Astrocyte (in vitro differentiated cells and primary cell): ENCODE results near the gene F11. TPM values are rescaled to one million over a fixed set of nuclear protein-coding genes. Genes with fewer than 3 reads are reported as not detected.
"Not testable (repeated sequence)": the region's sequence is repeated elsewhere in the genome, so short reads cannot be mapped to it uniquely, and the experiment has no call there.

Experiments used
- DNase-seq: peaks from one replicate; pipeline ENCODE4 v3.0.0-alpha.2; 2010; ENCODE audit warnings: low read depth
- FAIRE-seq: peaks from 2 replicates; lab custom pipeline; 2011; peaks lifted over from hg19 to GRCh38; lab: Jason Lieb, UNC
- H2AFZ ChIP-seq: 2 replicates; pipeline ENCODE4 v1.6.0; 2012; ENCODE audit warnings: low read depth, low read length, inconsistent platforms
- H3K27ac ChIP-seq: 2 replicates; pipeline ENCODE4 v1.5.1; 2011; ENCODE audit warnings: low read depth, low read length, inconsistent platforms
- H3K27me3 ChIP-seq: 2 replicates; pipeline ENCODE4 v1.6.0; 2011; ENCODE audit warnings: low read length, inconsistent platforms; ENCODE audit not compliant: insufficient read depth
- H3K36me3 ChIP-seq: 2 replicates; pipeline ENCODE4 v1.5.1; 2011; ENCODE audit warnings: low read length, inconsistent platforms; ENCODE audit not compliant: insufficient read depth
- H3K4me1 ChIP-seq: 2 replicates; pipeline ENCODE4 v1.5.1; 2011; ENCODE audit warnings: low read length, inconsistent platforms; ENCODE audit not compliant: insufficient read depth
- H3K4me2 ChIP-seq: 2 replicates; pipeline ENCODE4 v1.6.0; 2012; ENCODE audit warnings: low read length, inconsistent platforms
- H3K4me3 ChIP-seq: 2 replicates; pipeline ENCODE4 v1.5.1; 2011; ENCODE audit warnings: low read depth, mild to moderate bottlenecking, low read length, inconsistent platforms; ENCODE audit not compliant: insufficient read depth
- H3K79me2 ChIP-seq: 2 replicates; pipeline ENCODE4 v1.6.0; 2012; ENCODE audit warnings: mild to moderate bottlenecking, low read length, inconsistent platforms; ENCODE audit not compliant: insufficient read depth
- H3K9ac ChIP-seq: 2 replicates; pipeline ENCODE4 v1.6.0; 2012; ENCODE audit warnings: mild to moderate bottlenecking, low read length, inconsistent platforms
- H3K9me3 ChIP-seq: 2 replicates; pipeline ENCODE4 v1.5.1; 2012; ENCODE audit warnings: low read depth, mild to moderate bottlenecking, low read length, inconsistent platforms; ENCODE audit not compliant: insufficient read depth
- H4K20me1 ChIP-seq: 2 replicates; pipeline ENCODE4 v1.6.0; 2012; ENCODE audit warnings: low read length, inconsistent platforms; ENCODE audit not compliant: insufficient read depth
- H3K27ac Mint-ChIP-seq: one replicate; pipeline ENCODE4 v1.8.0; 2021; ENCODE audit warnings: mild to moderate bottlenecking, mixed read lengths; ENCODE audit not compliant: unreplicated experiment
- H3K27me3 Mint-ChIP-seq: one replicate; pipeline ENCODE4 v1.8.0; 2021; ENCODE audit warnings: low read depth, mixed read lengths; ENCODE audit not compliant: unreplicated experiment
- H3K36me3 Mint-ChIP-seq: one replicate; pipeline ENCODE4 v1.8.0; 2021; ENCODE audit warnings: low read depth, mixed read lengths; ENCODE audit not compliant: unreplicated experiment
- H3K4me1 Mint-ChIP-seq: one replicate; pipeline ENCODE4 v1.8.0; 2021; ENCODE audit warnings: low read depth, mixed read lengths; ENCODE audit not compliant: unreplicated experiment
- H3K4me3 Mint-ChIP-seq: one replicate; pipeline ENCODE4 v1.8.0; 2021; ENCODE audit warnings: mild to moderate bottlenecking, moderate library complexity, mixed read lengths; ENCODE audit not compliant: unreplicated experiment
- H3K9me3 Mint-ChIP-seq: one replicate; pipeline ENCODE4 v1.8.0; 2021; ENCODE audit warnings: mild to moderate bottlenecking, mixed read lengths; ENCODE audit not compliant: unreplicated experiment
- EZH2 ChIP-seq: IDR thresholded peaks from 2 replicates; pipeline ENCODE4 v1.6.1; 2012; ENCODE audit warnings: mild to moderate bottlenecking, low read length, inconsistent platforms; ENCODE audit not compliant: insufficient read depth
- total RNA-seq: library from RNA; stranded (reverse); gene quantifications from 2 replicates; pipeline ENCODE4 v1.2.1, GENCODE V29; 2021
- TF ChIP-seq, protein P1 (sequence below): IDR thresholded peaks from 2 replicates; pipeline ENCODE4 v1.5.1; 2011; ENCODE audit warnings: low read depth, mild to moderate bottlenecking, inconsistent platforms, low read length, moderate library complexity; ENCODE audit not compliant: insufficient read depth

Gene F11
- total RNA-seq, 1 donor from 2014 or later = not detected

DNA sequence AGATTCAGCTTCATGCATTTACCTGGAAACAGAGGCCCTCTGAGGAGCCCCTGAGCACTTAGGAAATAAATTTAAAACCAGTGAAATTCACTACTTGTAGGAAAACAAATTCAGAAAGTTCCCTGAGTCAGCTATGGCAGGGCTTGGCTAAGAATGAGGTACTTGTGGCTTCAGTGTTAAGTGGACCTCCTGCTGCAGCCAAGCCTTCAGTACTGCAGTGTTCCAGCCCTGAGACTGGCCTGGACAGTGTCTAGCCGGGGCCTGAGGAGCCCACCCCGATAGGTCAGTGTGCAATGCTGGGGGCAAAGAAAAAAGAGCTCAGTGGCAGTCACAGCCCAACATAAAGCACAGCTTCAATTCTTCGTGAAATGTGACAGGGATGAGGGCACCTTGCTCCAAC, 41.9 kb downstream of the F11 start:
- Histone ChIP-seq H3K9ac (no peak overlapping the region), H3K9me3 (no peaks in the 10 kb centered on the region), H3K36me3 (no peaks in the 10 kb centered on the region), H3K4me2 (no peak overlapping the region), H3K4me1 (no peaks in the 10 kb centered on the region), H3K27me3 (peaks cover 2% of the 10 kb centered on the region), H3K27ac (no peak overlapping the region), H2AFZ (no peak overlapping the region), H3K79me2 (no peaks in the 10 kb centered on the region), H3K4me3 (no peak overlapping the region), H4K20me1 (no peaks in the 10 kb centered on the region)
- peaks cover 3% of the 10 kb centered on the region for H3K4me1 Mint-ChIP-seq
- no peak for FAIRE-seq
- no peak for DNase-seq
- H3K27ac Mint-ChIP-seq = no peak overlapping the region
- H3K4me3 Mint-ChIP-seq = no peak overlapping the region
- TF ChIP-seq, protein P1, sequence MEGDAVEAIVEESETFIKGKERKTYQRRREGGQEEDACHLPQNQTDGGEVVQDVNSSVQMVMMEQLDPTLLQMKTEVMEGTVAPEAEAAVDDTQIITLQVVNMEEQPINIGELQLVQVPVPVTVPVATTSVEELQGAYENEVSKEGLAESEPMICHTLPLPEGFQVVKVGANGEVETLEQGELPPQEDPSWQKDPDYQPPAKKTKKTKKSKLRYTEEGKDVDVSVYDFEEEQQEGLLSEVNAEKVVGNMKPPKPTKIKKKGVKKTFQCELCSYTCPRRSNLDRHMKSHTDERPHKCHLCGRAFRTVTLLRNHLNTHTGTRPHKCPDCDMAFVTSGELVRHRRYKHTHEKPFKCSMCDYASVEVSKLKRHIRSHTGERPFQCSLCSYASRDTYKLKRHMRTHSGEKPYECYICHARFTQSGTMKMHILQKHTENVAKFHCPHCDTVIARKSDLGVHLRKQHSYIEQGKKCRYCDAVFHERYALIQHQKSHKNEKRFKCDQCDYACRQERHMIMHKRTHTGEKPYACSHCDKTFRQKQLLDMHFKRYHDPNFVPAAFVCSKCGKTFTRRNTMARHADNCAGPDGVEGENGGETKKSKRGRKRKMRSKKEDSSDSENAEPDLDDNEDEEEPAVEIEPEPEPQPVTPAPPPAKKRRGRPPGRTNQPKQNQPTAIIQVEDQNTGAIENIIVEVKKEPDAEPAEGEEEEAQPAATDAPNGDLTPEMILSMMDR = no peak
- no peak for TF ChIP-seq EZH2
- H3K27me3 Mint-ChIP-seq = peaks cover 8% of the 10 kb centered on the region
- no peaks in the 10 kb centered on the region for H3K36me3 Mint-ChIP-seq
- no peaks in the 10 kb centered on the region for H3K9me3 Mint-ChIP-seq

DNA sequence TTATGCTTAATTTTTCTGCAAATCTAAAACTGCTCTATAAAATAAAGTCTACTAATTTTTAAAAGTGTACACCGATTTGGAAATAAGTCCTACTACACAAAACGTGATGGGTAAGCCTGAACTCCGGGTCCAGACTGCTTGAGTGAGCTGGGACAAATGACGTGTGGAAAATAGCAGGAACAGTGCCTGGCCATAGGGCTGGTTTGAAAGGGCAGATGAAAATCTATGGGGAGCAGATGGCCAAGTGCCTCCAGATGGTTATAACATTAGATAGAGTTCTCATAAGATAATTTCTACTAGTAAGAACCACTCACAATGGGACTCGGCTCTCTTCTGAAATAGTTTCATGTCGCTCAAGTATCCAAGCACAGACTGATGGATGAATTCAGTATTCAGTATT, 52.5 kb downstream of the F11 start:
- Histone ChIP-seq H3K4me1 (no peaks in the 10 kb centered on the region), H3K9ac (no peak overlapping the region), H3K4me2 (no peak overlapping the region), H3K36me3 (no peaks in the 10 kb centered on the region), H2AFZ (no peak overlapping the region), H4K20me1 (no peaks in the 10 kb centered on the region), H3K4me3 (no peak overlapping the region), H3K9me3 (no peaks in the 10 kb centered on the region), H3K79me2 (no peaks in the 10 kb centered on the region), H3K27ac (no peak overlapping the region), H3K27me3 (no peaks in the 10 kb centered on the region)
- Mint-ChIP-seq H3K27me3 (peaks cover 3% of the 10 kb centered on the region), H3K4me3 (no peak overlapping the region), H3K4me1 (no peaks in the 10 kb centered on the region), H3K27ac (no peak overlapping the region), H3K36me3 (no peaks in the 10 kb centered on the region), H3K9me3 (no peaks in the 10 kb centered on the region)
- FAIRE-seq (no peak), DNase-seq (no peak)
- no peak for TF ChIP-seq EZH2
- TF ChIP-seq, protein P1 = no peak

DNA sequence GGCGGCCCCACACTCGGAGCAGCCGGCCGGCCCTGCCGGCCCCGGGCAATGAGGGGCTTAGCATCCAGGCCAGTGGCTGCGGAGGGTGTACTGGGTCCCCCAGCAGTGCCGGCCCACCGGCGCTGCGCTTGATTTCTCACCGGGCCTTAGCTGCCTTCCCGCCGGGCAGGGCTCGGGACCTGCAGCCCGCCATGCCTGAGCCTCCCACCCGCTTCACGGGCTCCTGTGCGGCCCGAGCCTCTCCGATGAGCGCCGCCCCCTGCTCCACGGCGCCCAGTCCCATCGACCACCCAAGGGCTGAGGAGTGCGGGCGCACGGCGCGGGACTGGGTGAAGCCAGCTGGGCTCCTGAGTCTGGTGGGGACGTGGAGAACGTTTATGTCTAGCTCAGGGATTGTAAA, 58.7 kb downstream of the F11 start:
- H3K36me3 Mint-ChIP-seq, H3K9me3 Mint-ChIP-seq: not testable (repeated sequence)

More for the DNA sequence above, 58.7 kb downstream of the F11 start:
- H2AFZ ChIP-seq, H3K79me2 ChIP-seq, H3K27ac ChIP-seq, FAIRE-seq, H3K4me1 ChIP-seq, H3K4me1 Mint-ChIP-seq, H4K20me1 ChIP-seq, H3K9ac ChIP-seq, H3K4me3 ChIP-seq, H3K4me2 ChIP-seq, H3K4me3 Mint-ChIP-seq, DNase-seq, H3K9me3 ChIP-seq, H3K36me3 ChIP-seq, H3K27me3 ChIP-seq, H3K27me3 Mint-ChIP-seq, H3K27ac Mint-ChIP-seq: not testable (repeated sequence)
